HG02759 (cell line): Measurements from ENCODE around the gene CNP.
"Not testable (repeated sequence)": the region's sequence is repeated elsewhere in the genome, so short reads cannot be mapped to it uniquely, and the experiment has no call there.

ENCODE experiments used
- ATAC-seq: cut with Tn5 transposase; IDR thresholded peaks from one replicate; pipeline ENCODE4 v1.9.1; 2021; ENCODE audit warnings: mild to moderate bottlenecking, moderate library complexity; ENCODE audit not compliant: unreplicated experiment

The CNP gene

DNA sequence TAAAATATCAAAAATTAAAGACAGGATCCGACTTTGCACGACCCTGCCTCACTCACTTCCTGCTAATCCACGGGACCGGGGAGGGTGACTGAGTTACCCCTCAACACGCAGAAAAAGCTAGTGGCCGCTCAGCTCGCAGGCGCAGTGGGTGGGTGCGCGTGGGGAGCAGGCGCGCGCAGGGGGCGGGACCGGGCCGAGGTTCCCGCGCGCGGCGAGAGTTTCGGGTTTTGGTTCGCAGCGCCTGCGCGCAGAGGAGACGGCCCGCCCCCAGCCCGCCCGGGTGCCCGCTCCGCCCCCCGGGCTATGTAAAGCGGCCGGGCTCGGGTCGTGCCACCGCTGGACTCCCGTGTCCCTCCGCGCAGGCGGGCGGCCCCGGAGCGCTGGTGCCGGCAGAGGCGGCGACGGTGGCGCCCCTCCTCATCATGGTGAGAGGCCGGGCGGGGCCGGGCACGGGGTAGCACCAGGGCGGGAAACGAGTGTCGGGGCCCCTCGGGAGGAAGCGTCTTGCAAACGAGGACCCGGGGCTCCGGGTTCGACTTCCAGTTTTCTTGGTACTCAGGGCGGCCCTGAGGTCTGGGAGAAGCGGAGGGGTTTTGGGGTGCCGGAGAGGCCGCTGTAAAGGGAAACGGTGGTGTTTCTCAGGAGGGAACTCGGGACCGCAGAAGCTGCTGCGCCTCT, at the start of gene CNP:
Gene CNP, plus strand, starts transcription at position 333 of the 678 bp plus-strand sequence. Its CDS starts 90 bp downstream, at position 423.
- peak; percentile 76 for ATAC-seq

DNA sequence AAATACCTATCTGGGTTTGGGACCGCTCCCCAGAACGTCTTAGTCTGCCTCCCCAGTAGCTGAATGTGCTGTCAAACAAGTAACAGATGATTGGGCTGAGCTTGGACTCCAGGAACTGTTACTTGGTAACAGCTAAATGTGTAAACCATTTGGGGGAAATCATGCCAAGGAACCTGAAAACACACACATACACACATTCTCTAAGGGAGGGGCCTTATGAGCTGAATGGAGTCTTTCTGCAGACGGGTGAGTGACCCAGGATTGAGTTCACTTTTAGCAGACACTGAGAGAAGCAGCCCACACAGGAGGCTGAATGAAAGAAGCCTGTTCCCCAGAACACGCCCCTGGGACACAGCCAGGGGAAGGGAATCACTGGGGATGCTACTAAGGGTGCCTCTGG, 49.4 kb upstream of the CNP start:
- no peak for ATAC-seq

DNA sequence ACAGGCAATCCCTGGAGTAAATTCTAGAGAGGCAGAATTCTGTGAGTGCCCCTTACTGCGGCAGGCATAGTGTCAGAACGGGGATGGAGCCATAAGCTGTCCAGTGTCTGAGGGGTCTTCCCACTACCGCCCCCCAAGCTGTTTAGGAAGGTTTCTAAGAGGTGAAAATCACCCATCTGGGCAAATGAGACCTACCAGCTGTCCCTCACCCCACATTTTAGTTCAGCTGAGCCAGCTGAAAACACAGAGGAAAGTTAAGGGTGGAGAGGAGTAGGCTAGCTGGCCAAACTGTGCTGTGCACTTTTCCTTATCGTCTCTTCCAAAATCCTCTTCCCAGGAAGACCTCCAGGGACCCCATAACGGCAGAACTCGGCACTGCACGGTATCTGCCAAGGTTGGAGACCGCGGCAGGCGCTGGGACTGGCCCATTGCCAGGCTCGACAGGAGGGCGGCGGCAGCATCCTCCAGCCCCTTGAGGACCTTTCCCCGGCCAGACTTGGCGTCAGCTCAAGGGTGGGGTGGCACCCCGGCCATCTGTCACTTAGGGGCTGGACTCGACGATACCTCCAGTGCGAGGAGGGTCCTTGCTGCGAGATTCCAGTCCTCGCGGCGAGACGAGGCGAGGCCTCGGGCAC, 48.8 kb upstream of the CNP start:
- no peak for ATAC-seq

DNA sequence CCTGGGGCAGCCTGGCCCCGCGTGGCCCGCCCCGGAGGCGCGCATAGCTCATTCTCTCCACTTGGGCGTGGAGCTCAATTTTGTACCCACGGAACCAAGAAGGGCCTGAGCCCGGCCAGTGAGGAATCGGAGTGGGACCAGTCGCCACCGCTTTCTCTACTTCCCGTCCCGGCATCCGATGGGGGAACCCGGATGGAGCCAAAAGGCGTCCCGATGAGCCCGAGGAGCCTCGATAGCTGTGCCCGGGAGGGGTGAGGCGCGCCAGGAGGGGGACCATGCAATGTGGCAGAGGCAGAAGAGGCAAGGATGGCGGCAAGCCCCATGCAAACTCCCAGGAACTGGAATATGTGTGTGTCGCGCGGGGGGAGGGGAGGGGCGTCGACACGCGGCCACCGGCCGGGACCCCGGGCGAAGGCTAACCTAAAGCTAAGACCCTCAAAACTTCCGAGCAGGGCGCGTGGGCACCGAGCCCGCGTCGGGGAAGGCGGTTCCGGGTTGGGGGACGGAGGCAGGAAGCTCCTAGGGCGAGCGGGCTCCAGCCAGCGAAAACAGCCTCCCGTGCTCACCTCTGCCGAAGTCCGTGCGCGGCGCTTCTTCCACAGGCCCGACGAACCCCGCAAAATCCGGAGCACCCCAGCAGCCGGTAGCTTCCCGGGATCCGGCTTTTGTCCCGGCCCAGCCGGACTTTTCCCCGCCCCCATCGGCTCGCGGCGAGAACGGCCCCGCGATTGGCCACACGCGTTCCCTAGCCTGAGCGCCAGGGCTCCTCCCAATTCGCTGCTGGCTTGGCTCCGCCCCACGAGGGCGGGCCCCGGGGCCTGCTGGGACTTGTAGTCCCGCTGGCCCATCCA, 48.1 kb upstream of the CNP start, which contains the start of gene ACLY:
Gene ACLY, minus strand, starts transcription at position 638 of the 851 bp plus-strand sequence. CDS start 5,078 bp downstream, outside the sequence.
- ATAC-seq = peak; percentile 96

DNA sequence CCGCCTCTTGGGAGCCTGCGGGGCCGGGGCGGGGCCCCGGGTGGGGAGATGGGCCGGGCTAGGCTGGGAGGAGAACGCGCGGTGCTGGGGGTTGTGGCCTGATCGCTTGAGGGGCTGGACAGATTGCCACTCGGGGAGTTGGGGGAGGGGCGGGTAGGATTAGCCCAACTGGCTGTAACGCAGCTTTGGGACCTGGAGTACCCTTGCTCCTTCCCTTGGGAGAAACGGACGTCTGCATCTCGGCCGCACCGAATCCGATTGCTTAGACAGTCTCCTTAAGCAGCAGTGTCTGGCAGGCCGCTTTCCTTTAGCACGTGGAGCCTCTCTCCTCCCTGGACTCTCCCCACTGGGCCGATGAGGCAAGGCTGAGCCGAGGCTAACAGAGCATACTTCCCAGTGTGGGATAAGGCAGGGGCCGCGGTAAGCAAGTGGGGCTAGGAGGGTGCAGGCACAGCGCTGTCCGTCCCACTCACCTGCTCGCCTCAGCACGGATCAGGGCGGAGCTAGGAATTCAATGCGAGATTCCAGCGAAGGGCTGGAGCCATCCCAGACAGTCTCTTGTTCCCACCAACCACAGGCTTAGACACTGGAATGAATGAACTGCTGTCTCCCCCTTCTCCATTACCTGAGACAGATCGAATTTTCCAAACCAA, 47.3 kb upstream of the CNP start:
- peak; percentile 5 for ATAC-seq

DNA sequence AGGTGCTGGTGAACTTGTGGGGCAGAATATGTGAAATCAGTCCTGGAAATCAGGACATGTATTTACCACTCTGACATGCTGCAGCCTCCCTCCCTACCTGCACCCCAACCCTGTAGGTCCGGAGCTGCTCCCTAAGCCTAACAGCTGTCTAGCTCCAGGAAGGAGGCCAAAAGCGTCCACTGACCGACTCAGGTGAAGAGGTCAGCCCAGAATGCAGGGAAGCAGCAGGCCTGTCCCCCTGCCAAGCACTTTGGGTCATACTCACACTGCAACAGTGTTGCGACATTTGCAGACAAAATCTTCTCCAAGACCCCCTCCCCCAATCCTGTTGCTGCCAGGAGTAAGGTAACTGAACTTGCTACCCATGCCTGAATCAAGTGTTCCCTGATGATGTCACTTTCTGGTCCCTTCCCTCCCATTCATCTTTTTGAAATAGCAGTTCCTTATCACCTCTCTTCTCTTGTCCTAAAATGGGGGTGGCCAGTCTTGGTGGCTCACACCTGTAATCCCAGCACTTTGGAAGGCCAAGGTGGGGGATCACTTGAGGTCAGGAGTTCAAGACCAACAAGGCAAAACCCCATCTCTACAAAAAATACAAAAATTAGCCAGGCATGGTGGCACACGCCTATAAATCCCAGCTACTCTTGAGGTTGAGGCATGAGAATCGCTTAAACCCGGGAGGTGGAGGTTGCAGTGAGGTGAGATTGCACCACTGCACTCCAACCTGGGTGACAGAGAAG, 46.6 kb upstream of the CNP start:
- no peak for ATAC-seq

DNA sequence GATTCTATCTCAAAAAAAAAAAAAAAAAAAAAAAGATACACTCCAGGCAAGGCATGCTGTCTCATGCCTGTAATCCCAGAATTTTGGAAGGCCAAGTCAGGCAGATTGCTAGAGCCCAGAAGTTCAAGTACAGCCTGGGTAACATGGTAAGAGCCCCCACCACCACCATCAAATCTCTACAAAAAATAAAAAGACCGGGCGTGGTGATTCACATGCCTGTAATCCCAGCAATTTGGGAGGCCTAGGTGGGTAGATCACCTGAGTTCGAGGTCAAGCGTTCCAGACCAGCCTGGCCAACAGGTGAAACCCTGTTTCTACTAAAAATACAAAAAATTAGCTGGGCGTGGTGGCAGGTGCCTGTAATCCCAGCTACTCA, 46.0 kb upstream of the CNP start:
- no peak for ATAC-seq

DNA sequence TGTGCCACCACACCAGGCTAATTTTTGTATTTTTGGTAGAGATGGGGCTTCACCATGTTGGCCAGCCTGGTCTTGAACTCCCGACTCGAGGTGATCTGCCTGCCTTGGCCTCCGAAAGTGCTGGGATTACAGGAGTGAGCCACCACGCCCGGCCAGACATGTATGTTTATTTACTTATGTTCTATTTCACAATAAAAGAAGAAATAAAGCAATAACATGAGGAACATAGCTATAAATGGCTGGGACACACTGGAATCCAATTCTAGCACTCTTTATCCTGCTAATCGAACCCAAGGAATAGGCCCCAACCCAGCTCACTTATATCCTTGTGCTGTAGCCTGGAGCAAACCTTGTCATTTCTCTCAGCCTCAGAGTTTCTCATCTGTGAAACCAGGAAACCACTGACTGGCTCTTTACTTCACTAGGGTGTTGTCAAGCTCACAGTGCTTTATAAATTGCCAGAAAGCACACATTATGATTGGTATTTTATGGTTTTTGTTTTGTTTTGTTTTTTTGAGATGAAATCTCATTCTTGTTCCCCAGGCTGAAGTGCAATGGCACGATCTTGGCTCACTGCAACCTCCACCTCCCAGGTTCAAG, 40.5 kb upstream of the CNP start:
- no peak for ATAC-seq

DNA sequence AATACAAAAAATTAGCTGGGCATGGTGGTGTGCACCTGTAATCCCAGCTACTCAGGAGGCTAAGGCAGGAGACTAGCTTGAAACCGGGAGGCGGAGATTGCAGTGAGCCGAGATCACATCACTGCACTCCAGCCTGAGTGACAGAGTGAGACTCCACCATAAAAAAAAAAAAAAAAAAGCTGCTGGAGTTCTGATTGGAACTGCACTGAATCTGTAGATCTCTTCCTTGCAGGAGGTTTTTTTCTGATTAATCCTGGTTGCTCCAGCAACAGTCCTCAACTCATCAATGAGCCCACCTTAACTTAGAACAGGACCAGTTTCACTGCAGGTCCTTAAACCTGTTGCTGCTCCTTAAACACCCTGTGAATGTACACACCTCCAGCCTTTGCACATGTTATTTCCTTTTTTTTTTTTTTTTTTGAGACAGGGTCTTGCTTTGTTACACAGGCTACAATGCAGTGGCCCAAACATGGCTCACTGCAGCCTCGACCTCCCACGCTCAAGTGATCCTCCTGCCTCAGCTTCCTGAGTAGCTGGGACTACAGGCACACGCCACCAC, 37.8 kb upstream of the CNP start:
- no peak for ATAC-seq

DNA sequence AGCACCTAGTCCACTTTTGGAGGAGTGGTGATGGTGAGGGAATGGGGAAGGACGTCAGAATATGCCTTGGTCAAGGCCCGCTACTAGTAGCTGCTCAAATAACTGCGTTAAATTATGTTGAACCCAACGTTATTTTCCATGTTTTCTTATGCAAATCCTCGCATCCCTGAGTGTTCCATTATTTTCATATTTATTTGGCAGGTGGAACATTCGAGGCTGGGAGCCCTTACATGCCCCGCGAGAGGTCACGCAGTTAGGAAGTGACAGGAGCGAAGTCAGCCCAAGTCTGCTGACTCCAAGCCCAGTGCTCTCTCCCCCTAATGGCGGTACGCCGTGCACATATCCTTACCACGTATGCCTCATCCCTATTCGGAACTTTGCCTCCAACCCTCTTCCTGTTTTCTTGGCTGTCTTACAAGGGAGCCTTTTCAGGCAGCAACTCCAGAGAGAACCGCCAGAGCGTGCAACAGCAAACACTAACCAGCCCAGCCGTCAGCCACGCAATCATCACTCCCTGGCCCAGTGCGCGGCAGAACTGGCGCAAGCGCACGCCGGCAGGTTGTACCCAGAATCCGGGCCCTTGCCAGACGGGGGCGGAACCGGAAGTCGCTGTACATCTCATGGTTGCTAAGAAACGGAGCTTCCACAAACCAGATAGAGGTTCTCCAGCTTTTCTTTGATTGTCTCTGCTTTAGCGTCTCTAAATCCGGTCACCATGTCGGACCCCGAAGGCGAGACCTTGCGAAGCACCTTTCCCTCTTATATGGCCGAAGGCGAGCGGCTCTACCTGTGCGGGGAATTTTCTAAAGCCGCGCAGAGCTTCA, 36.4 kb upstream of the CNP start, which contains the start of gene ODAD4:
Gene ODAD4, plus strand, starts transcription at position 609 of the 824 bp plus-strand sequence. Its CDS starts 107 bp downstream, at position 716.
- ATAC-seq = peak; percentile 97

DNA sequence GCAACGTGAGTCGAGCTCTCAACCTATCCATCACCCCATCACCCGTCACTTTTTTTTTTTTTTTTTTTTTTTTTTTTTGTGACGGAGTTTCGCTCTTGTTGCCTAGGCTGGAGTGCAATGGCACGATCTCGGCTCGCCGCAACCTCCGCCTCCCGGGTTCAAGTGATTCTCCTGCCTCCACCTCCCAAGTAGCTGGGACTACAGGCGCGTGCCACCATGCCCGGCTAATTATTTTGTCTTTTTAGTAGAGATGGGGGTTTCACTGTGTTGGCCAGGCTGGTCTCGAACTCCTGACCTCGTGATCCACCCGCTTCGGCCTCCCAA, 35.8 kb upstream of the CNP start:
- ATAC-seq = not testable (repeated sequence)

DNA sequence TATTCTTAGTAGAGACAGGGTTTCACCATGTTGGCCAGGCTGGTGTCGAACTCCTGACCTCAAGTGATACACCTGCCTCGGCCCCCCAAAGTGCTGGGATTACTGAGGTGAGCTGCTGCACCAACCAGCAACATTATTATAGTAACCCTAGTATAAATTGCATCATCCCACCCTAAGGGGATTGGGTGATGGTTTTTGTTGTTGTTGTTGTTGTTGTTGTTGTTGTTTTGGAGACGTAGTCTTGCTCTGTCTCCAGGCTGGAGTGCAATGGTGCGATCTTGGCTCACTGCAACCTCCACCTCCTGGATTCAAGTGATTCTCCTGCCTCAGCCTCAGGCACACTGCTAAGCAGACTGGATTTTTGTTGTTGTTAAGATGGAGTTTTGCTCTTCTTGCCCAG, 34.9 kb upstream of the CNP start:
- not testable (repeated sequence) for ATAC-seq

DNA sequence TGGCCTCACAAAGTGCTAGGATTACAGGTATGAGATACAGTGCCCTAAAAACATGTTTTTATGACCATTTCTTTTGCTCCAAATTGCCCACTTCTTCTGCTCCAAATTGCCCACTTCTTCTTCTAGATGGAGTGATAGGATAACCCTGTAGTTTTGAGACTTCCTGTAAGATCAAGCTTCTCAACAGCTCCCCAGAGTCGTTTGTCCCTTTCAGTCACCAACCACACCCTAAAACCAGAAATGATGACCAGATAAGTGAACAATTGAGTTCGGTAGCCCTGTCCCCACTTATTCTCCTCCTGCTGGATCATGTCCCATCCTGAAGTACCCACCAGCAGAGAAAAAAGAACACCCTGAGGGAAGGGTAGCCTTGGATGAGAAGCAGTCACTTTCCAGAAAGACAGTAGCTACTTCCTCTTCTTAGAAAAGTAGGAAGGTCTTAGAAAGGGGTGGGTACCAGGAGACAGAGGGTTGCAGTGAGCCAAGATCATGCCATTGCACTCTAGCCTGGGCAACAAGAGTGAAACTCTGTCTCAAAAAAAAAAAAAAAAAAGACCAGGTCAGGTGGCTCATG, 33.7 kb upstream of the CNP start:
- no peak for ATAC-seq

DNA sequence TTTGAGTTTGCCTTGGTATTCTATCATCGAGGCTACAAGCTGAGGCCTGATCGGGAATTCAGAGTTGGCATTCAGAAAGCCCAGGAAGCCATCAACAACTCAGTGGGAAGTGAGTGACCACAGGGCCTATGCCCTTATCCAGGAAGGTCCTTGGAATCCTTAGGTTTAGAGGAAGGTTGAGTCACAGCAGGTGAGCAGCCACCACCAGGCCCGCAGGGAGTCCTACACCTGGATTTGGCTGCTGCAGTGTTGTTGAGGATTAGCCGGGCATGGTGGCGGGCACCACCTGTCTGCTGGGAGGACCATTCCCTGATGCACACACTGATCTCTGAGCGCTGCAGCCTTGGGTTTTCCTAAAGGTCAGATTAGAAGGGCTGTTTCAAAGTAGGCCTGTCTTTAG, 31.0 kb upstream of the CNP start:
- no peak for ATAC-seq

DNA sequence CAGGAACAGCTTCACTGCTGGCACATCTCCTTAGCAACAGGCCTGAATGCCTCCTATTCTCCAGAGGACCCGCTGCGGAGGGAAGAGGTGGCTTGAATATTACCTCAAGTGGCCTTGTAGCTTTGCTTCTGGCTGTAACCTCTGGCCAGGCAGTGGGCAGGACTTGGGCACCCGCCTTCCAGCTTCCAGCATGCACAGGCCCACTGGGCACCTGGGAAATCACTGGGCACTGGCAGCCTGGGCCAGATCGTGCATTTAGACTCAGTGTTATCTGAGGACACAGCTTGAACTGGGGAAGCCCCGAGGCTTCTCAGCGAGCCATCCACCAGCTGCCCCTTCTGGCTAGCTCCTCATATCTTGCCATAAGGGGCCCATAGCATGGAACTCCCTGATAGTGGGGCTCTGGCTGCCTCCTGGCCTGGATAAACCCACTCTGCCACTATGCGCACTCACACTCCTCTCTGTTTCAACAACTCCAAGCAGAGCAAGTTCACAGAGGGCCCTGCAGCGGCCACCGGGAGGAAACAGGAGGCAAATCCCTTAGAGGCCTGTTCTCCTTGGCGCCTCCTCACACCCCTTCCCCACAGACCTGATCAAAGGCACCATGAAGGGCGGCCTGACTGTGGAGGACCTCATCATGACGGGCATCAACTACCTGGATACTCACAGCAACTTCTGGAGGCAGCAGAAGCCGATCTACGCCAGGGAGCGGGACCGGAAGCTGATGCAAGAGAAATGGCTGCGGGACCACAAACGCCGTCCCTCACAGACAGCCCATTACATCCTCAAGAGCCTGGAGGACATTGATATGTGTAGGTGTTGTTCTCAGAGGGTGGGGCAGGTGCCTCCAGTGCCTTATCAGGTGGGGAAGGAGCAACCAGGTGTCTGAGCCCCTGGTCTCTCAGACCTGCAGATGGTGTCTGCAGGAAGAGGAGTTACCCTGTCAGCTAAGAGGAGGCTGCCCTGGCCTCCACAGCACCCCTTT, 28.3 kb upstream of the CNP start:
- no peak for ATAC-seq

DNA sequence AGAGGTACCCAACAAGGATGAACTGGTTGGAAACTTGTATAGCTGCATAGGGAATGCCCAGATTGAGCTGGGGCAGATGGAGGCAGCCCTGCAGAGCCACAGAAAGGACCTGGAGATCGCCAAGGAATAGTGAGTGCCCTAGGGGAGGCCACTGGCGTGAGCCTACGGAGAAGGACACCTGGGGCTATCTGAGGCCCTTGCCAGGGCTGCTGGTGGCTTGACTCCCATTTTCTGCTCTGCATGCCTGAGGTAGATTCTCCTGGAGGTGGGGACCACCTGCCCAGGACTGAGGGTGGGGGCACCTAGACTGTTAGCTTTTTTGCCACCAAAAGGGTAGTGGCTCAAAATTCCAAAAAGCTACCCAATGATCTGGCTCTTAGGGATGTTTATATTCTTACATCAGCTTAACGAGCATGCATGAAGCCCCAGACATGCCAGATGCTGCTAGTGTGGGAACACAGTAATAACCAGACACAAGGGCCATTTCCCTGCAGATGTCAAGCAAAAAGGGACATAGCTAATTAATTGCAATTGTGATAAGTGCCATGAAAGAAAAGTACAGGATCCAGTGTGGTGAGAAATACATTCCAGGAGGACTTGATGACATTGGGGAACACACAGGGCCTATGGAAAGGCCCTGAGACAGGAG, 27.4 kb upstream of the CNP start:
- ATAC-seq = no peak

DNA sequence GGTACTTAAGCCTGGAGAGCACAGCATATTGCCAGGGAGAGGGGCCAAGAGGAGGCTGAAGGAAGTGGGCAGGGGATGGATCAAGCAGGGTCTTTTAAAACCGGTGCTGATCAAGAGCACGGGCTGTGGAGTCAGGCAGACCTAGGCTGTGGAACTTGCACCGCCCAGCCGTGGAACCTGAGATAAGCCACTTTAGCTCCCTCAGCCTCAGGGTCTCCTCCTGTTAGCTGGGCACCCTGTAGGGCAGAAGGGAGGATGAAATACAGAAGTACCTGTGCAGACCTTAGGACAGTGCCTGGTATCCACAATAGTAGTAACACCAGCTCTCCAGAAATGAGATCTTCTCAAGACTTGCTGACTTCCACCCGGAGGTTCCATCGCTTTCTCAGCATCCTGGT, 26.9 kb upstream of the CNP start:
- no peak for ATAC-seq
